Measurements from ENCODE around the gene CCDC68. TPM values are rescaled to one million over a fixed set of nuclear protein-coding genes. Genes with fewer than 3 reads are reported as not detected.
A peak's percentile ranks its signal among the peaks of the same experiment; 100 is the strongest.

The CCDC68 gene
- total and polyA plus RNA-seq, 2 of the 13 experiments (the other 11 are each of a cell fraction or from before 2014, with no cell fraction given) = 4.6 to 13.3 TPM

DNA sequence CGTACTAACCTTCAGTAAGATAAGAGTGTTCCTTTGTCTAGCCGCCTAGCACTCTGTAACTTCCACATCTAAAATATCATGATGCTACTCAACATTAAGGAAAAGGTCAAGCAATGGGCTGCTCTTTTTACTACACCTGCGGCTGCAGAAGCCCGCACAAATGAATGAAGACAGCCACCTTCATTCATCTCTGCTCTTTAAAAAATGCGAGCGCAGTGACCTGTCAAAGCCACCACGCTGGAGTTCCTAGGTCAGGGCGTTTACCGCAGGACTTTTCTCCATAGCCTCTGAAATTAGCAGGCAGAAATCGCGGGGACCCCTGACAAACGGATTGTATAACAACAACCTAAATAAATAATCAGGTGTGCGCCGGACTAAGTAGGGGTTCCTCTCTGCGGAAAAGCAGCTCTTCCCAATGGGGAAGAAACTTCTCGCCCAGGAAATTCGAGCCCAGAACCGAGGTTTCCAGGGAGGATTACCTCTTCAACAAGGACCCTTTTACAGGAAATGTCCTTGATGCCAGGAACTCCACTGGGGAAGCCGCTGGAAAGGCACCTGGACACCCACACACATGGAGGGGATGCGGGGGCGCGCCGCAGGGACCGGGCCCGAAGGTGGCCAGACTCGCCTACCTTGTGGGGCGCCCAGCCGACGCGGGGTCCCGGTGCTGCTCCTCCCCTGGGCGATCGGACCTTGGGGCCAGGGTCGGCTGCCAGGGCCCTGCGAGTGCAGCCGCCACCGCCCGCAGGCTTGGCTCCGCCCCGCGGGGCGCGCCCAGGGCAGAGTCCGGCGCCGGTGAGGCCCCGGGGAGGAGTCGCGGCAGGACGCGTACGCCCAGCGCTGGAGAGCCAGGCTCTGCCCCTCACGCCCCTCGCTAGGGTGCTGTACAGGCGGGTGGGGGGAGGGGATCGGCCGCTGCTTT lies at the start of gene CCDC68 (continued):
- TF ChIP-seq, protein P1, sequence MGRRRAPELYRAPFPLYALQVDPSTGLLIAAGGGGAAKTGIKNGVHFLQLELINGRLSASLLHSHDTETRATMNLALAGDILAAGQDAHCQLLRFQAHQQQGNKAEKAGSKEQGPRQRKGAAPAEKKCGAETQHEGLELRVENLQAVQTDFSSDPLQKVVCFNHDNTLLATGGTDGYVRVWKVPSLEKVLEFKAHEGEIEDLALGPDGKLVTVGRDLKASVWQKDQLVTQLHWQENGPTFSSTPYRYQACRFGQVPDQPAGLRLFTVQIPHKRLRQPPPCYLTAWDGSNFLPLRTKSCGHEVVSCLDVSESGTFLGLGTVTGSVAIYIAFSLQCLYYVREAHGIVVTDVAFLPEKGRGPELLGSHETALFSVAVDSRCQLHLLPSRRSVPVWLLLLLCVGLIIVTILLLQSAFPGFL (CRISPR knock-in tag; IDR thresholded peaks at IDR 0.05) = no peak
- TF ChIP-seq ZNF616 (CRISPR knock-in tag; IDR thresholded peaks at IDR 0.05; ENCODE audit: low read depth) = no peak
- TF ChIP-seq, protein P2, sequence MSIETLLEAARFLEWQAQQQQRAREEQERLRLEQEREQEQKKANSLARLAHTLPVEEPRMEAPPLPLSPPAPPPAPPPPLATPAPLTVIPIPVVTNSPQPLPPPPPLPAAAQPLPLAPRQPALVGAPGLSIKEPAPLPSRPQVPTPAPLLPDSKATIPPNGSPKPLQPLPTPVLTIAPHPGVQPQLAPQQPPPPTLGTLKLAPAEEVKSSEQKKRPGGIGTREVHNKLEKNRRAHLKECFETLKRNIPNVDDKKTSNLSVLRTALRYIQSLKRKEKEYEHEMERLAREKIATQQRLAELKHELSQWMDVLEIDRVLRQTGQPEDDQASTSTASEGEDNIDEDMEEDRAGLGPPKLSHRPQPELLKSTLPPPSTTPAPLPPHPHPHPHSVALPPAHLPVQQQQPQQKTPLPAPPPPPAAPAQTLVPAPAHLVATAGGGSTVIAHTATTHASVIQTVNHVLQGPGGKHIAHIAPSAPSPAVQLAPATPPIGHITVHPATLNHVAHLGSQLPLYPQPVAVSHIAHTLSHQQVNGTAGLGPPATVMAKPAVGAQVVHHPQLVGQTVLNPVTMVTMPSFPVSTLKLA (IDR thresholded peaks at IDR 0.05) = no peak
- 0 out of 2 replicates have a peak, but pooled peaks have one; percentile 28 for TF ChIP-seq ZNF263 (CRISPR knock-in tag; IDR thresholded peaks at IDR 0.05)
- TF ChIP-seq ARNT2 (CRISPR knock-in tag; IDR thresholded peaks at IDR 0.05; ENCODE audit: low read depth) = no peak
- TF ChIP-seq ZFYVE20 (CRISPR knock-in tag; IDR thresholded peaks at IDR 0.05; ENCODE audit: borderline replicate concordance, low read depth) = no peak
- no peak for TF ChIP-seq ZUFSP (CRISPR knock-in tag; IDR thresholded peaks at IDR 0.05; ENCODE audit: borderline replicate concordance)
- TF ChIP-seq XBP1 (CRISPR knock-in tag; IDR thresholded peaks at IDR 0.05) = no peak
- TF ChIP-seq ZBTB7A (CRISPR knock-in tag; IDR thresholded peaks at IDR 0.05) = peak; percentile 61
- TF ChIP-seq YEATS4 (CRISPR knock-in tag; IDR thresholded peaks at IDR 0.05; ENCODE audit: borderline replicate concordance) = peak; percentile 49
- no peak for TF ChIP-seq PRMT3 (CRISPR knock-in tag; IDR thresholded peaks at IDR 0.05; ENCODE audit: borderline replicate concordance, low read depth)
- no peak for TF ChIP-seq SUZ12 (IDR thresholded peaks at IDR 0.05; ENCODE audit: low read depth, low read length)
- TF ChIP-seq HOXA3 (CRISPR knock-in tag; IDR thresholded peaks at IDR 0.05) = peak; percentile 60; the same call in 1 of the 2 replicates
- TF ChIP-seq U2AF1 (optimal IDR thresholded peaks at IDR 0.05; ENCODE audit: low read depth, low read length) = no peak
- no peak for TF ChIP-seq SOX13 (IDR thresholded peaks at IDR 0.05)
- peak in 1 of 2 experiments; percentile 42; a peak in 2 of 4 replicates for TF ChIP-seq SOX13 (CRISPR knock-in tag; conservative IDR thresholded peaks at IDR 0.05 in 1 of 2, IDR thresholded peaks at IDR 0.05 in 1 of 2)
- no peak for TF ChIP-seq KLF11 (CRISPR knock-in tag; IDR thresholded peaks at IDR 0.05)
- TF ChIP-seq HOXA9 (CRISPR knock-in tag; IDR thresholded peaks at IDR 0.05; ENCODE audit: borderline replicate concordance) = 0 out of 2 replicates have a peak, but pooled peaks have one; percentile 27
- peak; percentile 73 for TF ChIP-seq HDAC1 (CRISPR knock-in tag; IDR thresholded peaks at IDR 0.05)
- no peak for TF ChIP-seq IRF1 (CRISPR knock-in tag; IDR thresholded peaks at IDR 0.05; ENCODE audit: low read depth)
- TF ChIP-seq HES4 (CRISPR knock-in tag; IDR thresholded peaks at IDR 0.05; ENCODE audit: borderline replicate concordance) = no peak
- TF ChIP-seq PHF20 (CRISPR knock-in tag; IDR thresholded peaks at IDR 0.05) = no peak
- TF ChIP-seq ZNF629 (CRISPR knock-in tag; conservative IDR thresholded peaks at IDR 0.05) = no peak
- TF ChIP-seq ZNF383 (CRISPR knock-in tag; IDR thresholded peaks at IDR 0.05; ENCODE audit: borderline replicate concordance) = no peak

Data from HepG2 (cell line).